NB4 (cell line): ENCODE results near the gene BCO2.
"Not testable (repeated sequence)": the region's sequence is repeated elsewhere in the genome, so short reads cannot be mapped to it uniquely, and the experiment has no call there.

Experiments used
- DNase-seq: peaks from one replicate; pipeline ENCODE4 v3.0.0; 2010; ENCODE audit warnings: low read depth
- H3K4me3 ChIP-seq: one replicate; pipeline ENCODE4 v1.5.1; 2011; ENCODE audit warnings: mild to moderate bottlenecking, low read depth, low read length, moderate library complexity
- CTCF ChIP-seq: IDR thresholded peaks from one replicate; pipeline ENCODE4 v1.5.1; 2012; ENCODE audit warnings: low read depth, low read length
- MYC ChIP-seq: IDR thresholded peaks from 2 replicates; pipeline ENCODE4 v1.6.1; 2011; ENCODE audit warnings: low read depth, low read length
- POLR2A ChIP-seq: IDR thresholded peaks from 2 replicates; pipeline ENCODE4 v1.6.1; 2011; ENCODE audit warnings: mild to moderate bottlenecking; ENCODE audit not compliant: insufficient read length; ENCODE audit errors: extremely low read depth
- TF ChIP-seq, protein P1 (sequence below): IDR thresholded peaks from 2 replicates; pipeline ENCODE4 v1.6.1; 2011; ENCODE audit warnings: low read depth, low read length

The BCO2 gene

DNA sequence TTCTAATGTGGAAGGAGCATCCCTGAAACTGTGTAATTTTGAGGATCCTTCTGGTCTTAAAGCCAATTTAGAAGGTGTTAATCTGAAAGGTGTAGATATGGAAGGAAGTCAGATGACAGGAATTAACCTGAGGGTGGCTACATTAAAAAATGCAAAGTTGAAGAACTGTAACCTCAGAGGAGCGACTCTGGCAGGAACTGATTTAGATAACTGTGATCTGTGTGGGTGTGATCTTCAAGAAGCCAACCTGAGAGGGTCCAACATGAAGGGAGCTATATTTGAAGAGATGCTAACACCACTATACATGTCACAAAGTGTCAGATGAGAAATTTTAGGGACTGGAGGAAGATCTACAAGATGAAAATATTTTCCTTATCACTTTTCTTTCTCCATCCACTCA, 7.6 kb downstream of the BCO2 start:
- DNase-seq = no peak
- TF ChIP-seq, protein P1, sequence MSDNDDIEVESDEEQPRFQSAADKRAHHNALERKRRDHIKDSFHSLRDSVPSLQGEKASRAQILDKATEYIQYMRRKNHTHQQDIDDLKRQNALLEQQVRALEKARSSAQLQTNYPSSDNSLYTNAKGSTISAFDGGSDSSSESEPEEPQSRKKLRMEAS = no peak
- no peak for TF ChIP-seq CTCF
- no peak for TF ChIP-seq MYC
- TF ChIP-seq POLR2A = no peak
- H3K4me3 ChIP-seq = no peak overlapping the region

GRCh38 chr11:112185883-112186282, 10.6 kb downstream of the BCO2 start:
- TF ChIP-seq MYC = no peak
- TF ChIP-seq, protein P1 = no peak
- H3K4me3 ChIP-seq = no peak overlapping the region
- no peak for DNase-seq

- no peak for DNase-seq
- TF ChIP-seq, protein P1 = no peak
- TF ChIP-seq MYC = no peak
- no peak for TF ChIP-seq CTCF
- no peak for TF ChIP-seq POLR2A
- no peak overlapping the region for H3K4me3 ChIP-seq
These were observed 11.0 kb downstream of the BCO2 start for GRCh38 chr11:112186304-112186703.

GRCh38 chr11:112195113-112195512, 19.8 kb downstream of the BCO2 start:
- H3K4me3 ChIP-seq, DNase-seq: not testable (repeated sequence)

DNA sequence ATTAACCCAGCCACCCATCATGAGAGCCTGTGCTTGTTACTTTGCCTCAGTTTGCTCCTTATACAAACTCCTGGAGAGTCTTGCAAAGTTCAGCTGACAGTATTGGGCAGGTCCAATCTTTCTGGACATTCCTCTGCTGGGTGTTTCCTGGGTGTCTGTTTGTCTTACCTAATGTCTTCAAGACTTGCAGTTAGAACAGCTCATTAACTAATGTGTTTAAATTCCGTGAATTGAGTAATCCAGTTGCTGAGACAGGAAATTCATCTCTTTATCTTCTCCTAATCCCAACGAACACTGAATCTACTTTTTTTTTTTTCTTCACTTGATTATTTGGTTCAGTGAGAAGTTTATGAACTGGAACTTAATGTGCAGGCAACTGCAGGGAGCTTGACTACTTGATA, 20.6 kb downstream of the BCO2 start:
- TF ChIP-seq CTCF (no peak), POLR2A (no peak), MYC (no peak)
- TF ChIP-seq, protein P1 = no peak
- peak; percentile 23 for DNase-seq
- no peak overlapping the region for H3K4me3 ChIP-seq

DNA sequence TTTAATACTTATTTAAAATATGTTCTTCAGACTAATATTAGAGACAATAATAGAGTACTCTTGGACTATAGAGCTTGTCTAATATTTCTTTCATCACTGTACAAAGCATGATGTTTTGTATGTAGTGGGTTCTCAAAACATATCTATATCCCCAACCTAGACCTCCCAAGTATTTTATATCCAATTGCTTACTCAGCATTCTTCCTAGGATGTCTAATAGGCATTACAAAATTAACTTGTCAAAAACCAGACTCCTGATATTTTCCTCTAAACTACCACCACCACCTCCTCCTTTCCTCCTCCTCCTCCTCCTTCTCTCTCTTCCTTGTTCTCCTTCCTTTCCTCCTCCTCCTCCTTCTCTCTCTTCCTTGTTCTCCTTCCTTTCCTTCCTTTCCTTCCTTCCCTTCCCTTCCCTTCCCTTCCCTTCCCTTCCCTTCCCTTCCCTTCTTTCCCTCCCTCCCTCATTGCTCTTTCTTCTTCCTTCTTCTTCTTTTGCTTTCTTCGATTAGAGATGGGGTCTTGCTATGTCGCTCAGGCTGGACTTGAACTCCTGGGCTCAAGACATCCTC, 21.3 kb downstream of the BCO2 start:
- TF ChIP-seq, protein P1 = no peak
- no peak for TF ChIP-seq POLR2A
- no peak for TF ChIP-seq CTCF
- TF ChIP-seq MYC = no peak
- no peak for DNase-seq
- H3K4me3 ChIP-seq = no peak overlapping the region

DNA sequence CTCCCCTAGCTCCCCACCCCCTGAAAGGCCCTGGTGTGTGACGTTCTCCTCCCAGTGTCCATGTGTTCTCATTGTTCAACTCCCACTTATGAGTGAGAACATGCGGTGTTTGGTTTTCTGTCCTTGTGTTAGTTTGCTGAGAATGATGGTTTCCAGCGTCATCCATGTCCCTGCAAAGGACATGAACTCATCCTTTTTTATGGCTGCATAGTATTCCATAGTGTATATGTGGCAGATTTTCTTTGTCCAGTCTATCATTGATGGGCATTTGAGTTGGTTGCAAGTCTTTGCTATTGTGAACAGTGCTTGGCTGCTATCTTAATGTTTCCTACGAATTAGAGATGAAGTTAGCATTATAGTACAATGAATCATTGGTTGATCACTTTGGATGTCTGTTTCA, 23.8 kb downstream of the BCO2 start:
- DNase-seq, H3K4me3 ChIP-seq: not testable (repeated sequence)
